ENCODE results near the gene PALLD.
A peak's percentile ranks its signal among the peaks of the same experiment; 100 is the strongest.

Gene PALLD

GRCh38 chr4:168472920-168473319, 23.9 kb upstream of the PALLD start:
- DNase-seq (ENCODE audit: low read depth), result no peak
- TF ChIP-seq CTCF (conservative IDR thresholded peaks at IDR 0.05; ENCODE audit: low read length), result no peak
- H3K4me3 ChIP-seq (ENCODE audit: low read length), result no peak overlapping the region

- DNase-seq (ENCODE audit: low read depth), result no peak
- no peak overlapping the region for H3K4me3 ChIP-seq (ENCODE audit: low read length)
- TF ChIP-seq CTCF (conservative IDR thresholded peaks at IDR 0.05; ENCODE audit: low read length), result no peak
These were observed 22.1 kb upstream of the PALLD start for GRCh38 chr4:168474660-168475320.

- no peak for TF ChIP-seq CTCF (conservative IDR thresholded peaks at IDR 0.05; ENCODE audit: low read length)
- no peak for DNase-seq (ENCODE audit: low read depth)
- H3K4me3 ChIP-seq (ENCODE audit: low read length), result no peak overlapping the region
These were observed 21.1 kb upstream of the PALLD start for GRCh38 chr4:168475745-168476144.

GRCh38 chr4:168478868-168479267, 18.0 kb upstream of the PALLD start:
- no peak for TF ChIP-seq CTCF (conservative IDR thresholded peaks at IDR 0.05; ENCODE audit: low read length)
- no peak for DNase-seq (ENCODE audit: low read depth)
- no peak overlapping the region for H3K4me3 ChIP-seq (ENCODE audit: low read length)

- H3K4me3 ChIP-seq (ENCODE audit: low read length), result peak overlapping the region; percentile 70
- peak; percentile 85 for DNase-seq (ENCODE audit: low read depth)
- TF ChIP-seq CTCF (conservative IDR thresholded peaks at IDR 0.05; ENCODE audit: low read length), result no peak
These were observed 15.8 kb upstream of the PALLD start for GRCh38 chr4:168480931-168481611.

GRCh38 chr4:168483811-168484210, 13.0 kb upstream of the PALLD start:
- H3K4me3 ChIP-seq (ENCODE audit: low read length), result no peak overlapping the region
- TF ChIP-seq CTCF (conservative IDR thresholded peaks at IDR 0.05; ENCODE audit: low read length), result no peak

GRCh38 chr4:168484626-168485025, 12.2 kb upstream of the PALLD start:
- no peak for TF ChIP-seq CTCF (conservative IDR thresholded peaks at IDR 0.05; ENCODE audit: low read length)
- H3K4me3 ChIP-seq (ENCODE audit: low read length), result no peak overlapping the region
- peak; percentile 96 for DNase-seq (ENCODE audit: low read depth)

More at GRCh38 chr4:168483811-168484210, 13.0 kb upstream of the PALLD start:
- DNase-seq (ENCODE audit: low read depth), result peak; percentile 87

Measured in AG10803 (cell line).